RKO (cell line): ENCODE measurements around the gene GPR183.

Experiments
- DNase-seq: peaks from one replicate; pipeline ENCODE4 v3.0.0-alpha.2; 2016; ENCODE audit warnings: low spot score

Gene GPR183

GRCh38 chr13:99339736-99340397 lies 32.7 kb upstream of the GPR183 start:
- DNase-seq: no peak

- no peak for DNase-seq
These were observed 32.1 kb upstream of the GPR183 start for GRCh38 chr13:99339230-99339721.

GRCh38 chr13:99335603-99336002 lies 28.4 kb upstream of the GPR183 start:
- DNase-seq: no peak

GRCh38 chr13:99335087-99335486 lies 27.9 kb upstream of the GPR183 start:
- DNase-seq: no peak

GRCh38 chr13:99334221-99334620 lies 27.0 kb upstream of the GPR183 start:
- DNase-seq: no peak

GRCh38 chr13:99332456-99332855 lies 25.3 kb upstream of the GPR183 start:
- DNase-seq: no peak

GRCh38 chr13:99331881-99332293 lies 24.7 kb upstream of the GPR183 start:
- DNase-seq: no peak

- no peak for DNase-seq
These were observed 23.7 kb upstream of the GPR183 start for GRCh38 chr13:99330942-99331341.

GRCh38 chr13:99329477-99329876 lies 22.3 kb upstream of the GPR183 start:
- DNase-seq: no peak

GRCh38 chr13:99327761-99328160 lies 20.6 kb upstream of the GPR183 start:
- DNase-seq: no peak

GRCh38 chr13:99327126-99327525 lies 19.9 kb upstream of the GPR183 start:
- no peak for DNase-seq

- no peak for DNase-seq
These were observed 18.8 kb upstream of the GPR183 start for GRCh38 chr13:99326012-99326411.

GRCh38 chr13:99323488-99323887 lies 16.3 kb upstream of the GPR183 start:
- no peak for DNase-seq

- DNase-seq: peak; percentile 37
These were observed 15.3 kb upstream of the GPR183 start for GRCh38 chr13:99322297-99323103.

- DNase-seq: no peak
These were observed 14.5 kb upstream of the GPR183 start for GRCh38 chr13:99321709-99322108.

- peak; percentile 28 for DNase-seq
These were observed 13.7 kb upstream of the GPR183 start for GRCh38 chr13:99320693-99321481.

- no peak for DNase-seq
These were observed 9.6 kb upstream of the GPR183 start for GRCh38 chr13:99316657-99317256.

GRCh38 chr13:99316224-99316623 lies 9.0 kb upstream of the GPR183 start:
- DNase-seq: no peak

GRCh38 chr13:99315186-99315585 lies 8.0 kb upstream of the GPR183 start:
- no peak for DNase-seq

- DNase-seq: no peak
These were observed 7.5 kb upstream of the GPR183 start for GRCh38 chr13:99314640-99315176.

- no peak for DNase-seq
These were observed 6.7 kb upstream of the GPR183 start for GRCh38 chr13:99313941-99314340.

GRCh38 chr13:99313501-99313900 lies 6.3 kb upstream of the GPR183 start:
- DNase-seq: no peak
